ENCODE results near the gene UNC13D. TPM values are rescaled to one million over a fixed set of nuclear protein-coding genes. Genes with fewer than 3 reads are reported as not detected.

Gene UNC13D
- polyA plus RNA-seq, 1 experiment, result 0.16 TPM

- ChIA-PET CTCF (interaction anchor here (0.6 kb wide), 1 partner anchor 41 kb away, joined by 3 read pairs; no protein-coding TSS in a partner anchor), POLR2A (no interaction called here)
- no peak for DNase-seq (ENCODE audit: low read depth, low spot score)
- H3K4me3 ChIP-seq (ENCODE audit: low read depth, low read length), result no peak overlapping the region
- H3K9me3 ChIP-seq (ENCODE audit: control insufficient read depth, insufficient read depth, low read length), result no peaks in the 10 kb centered on the region
- H3K27ac ChIP-seq (ENCODE audit: low read depth, low read length), result no peak overlapping the region
- no peaks in the 10 kb centered on the region for H3K27me3 ChIP-seq (ENCODE audit: control insufficient read depth, insufficient read depth, low read length)
- no peak for TF ChIP-seq CTCF (IDR thresholded peaks at IDR 0.05; ENCODE audit: low read depth, low read length)
These were observed 20.1 kb downstream of the UNC13D start for GRCh38 chr17:75824050-75824552.

GRCh38 chr17:75823257-75824041 is 20.8 kb downstream of the UNC13D start:
- H3K27ac ChIP-seq (ENCODE audit: low read depth, low read length), result no peak overlapping the region
- POLR2A ChIA-PET, result interaction anchor here (0.6 kb wide), 1 partner anchor 9 kb away, joined by 3 read pairs; no protein-coding TSS in a partner anchor
- H3K9me3 ChIP-seq (ENCODE audit: control insufficient read depth, insufficient read depth, low read length), result no peaks in the 10 kb centered on the region
- CTCF ChIA-PET, result interaction anchor here (0.6 kb wide), 1 partner anchor 40 kb away, joined by 3 read pairs; no protein-coding TSS in a partner anchor
- no peak for DNase-seq (ENCODE audit: low read depth, low spot score)
- no peak for TF ChIP-seq CTCF (IDR thresholded peaks at IDR 0.05; ENCODE audit: low read depth, low read length)
- H3K4me3 ChIP-seq (ENCODE audit: low read depth, low read length), result no peak overlapping the region
- no peaks in the 10 kb centered on the region for H3K27me3 ChIP-seq (ENCODE audit: control insufficient read depth, insufficient read depth, low read length)

- Histone ChIP-seq H3K27me3 (ENCODE audit: control insufficient read depth, insufficient read depth, low read length) (no peaks in the 10 kb centered on the region), H3K27ac (ENCODE audit: low read depth, low read length) (no peak overlapping the region), H3K4me3 (ENCODE audit: low read depth, low read length) (no peak overlapping the region), H3K9me3 (ENCODE audit: control insufficient read depth, insufficient read depth, low read length) (no peaks in the 10 kb centered on the region)
- DNase-seq (ENCODE audit: low read depth, low spot score), result no peak
- CTCF ChIA-PET, result no interaction called here
- POLR2A ChIA-PET, result interaction anchor here (1.8 kb wide), 1 partner anchor 43 kb away, joined by 5 read pairs; no protein-coding TSS in a partner anchor
- no peak for TF ChIP-seq CTCF (IDR thresholded peaks at IDR 0.05; ENCODE audit: low read depth, low read length)
These were observed 21.4 kb downstream of the UNC13D start for GRCh38 chr17:75822800-75823166.

- no peak for DNase-seq (ENCODE audit: low read depth, low spot score)
- TF ChIP-seq CTCF (IDR thresholded peaks at IDR 0.05; ENCODE audit: low read depth, low read length), result no peak
- no peak overlapping the region for H3K4me3 ChIP-seq (ENCODE audit: low read depth, low read length)
- ChIA-PET CTCF (no interaction called here), POLR2A (interaction anchor here (1.8 kb wide), 1 partner anchor 42 kb away, joined by 5 read pairs; no protein-coding TSS in a partner anchor)
- no peaks in the 10 kb centered on the region for H3K9me3 ChIP-seq (ENCODE audit: control insufficient read depth, insufficient read depth, low read length)
- no peak overlapping the region for H3K27ac ChIP-seq (ENCODE audit: low read depth, low read length)
- H3K27me3 ChIP-seq (ENCODE audit: control insufficient read depth, insufficient read depth, low read length), result no peaks in the 10 kb centered on the region
These were observed 21.9 kb downstream of the UNC13D start for GRCh38 chr17:75822119-75822799.
